ENCODE measurements around the gene GTF2E1.

GRCh38 chr3:120797857-120798256, 55.3 kb downstream of the GTF2E1 start:
- no peak for TF ChIP-seq POLR2AphosphoS5 (IDR thresholded peaks at IDR 0.05)
- TF ChIP-seq POLR2A (IDR thresholded peaks at IDR 0.05): no peak

Measured in prostate gland (tissue), 1 donor.